ENCODE data around the gene XYLT2.
"Not testable (repeated sequence)": the region's sequence is repeated elsewhere in the genome, so short reads cannot be mapped to it uniquely, and the experiment has no call there.

Gene XYLT2

GRCh38 chr17:50397111-50397918 lies 51.4 kb downstream of the XYLT2 start, which contains the start of gene LRRC59:
TSS of gene LRRC59 (minus strand) at chr17:50397523. CDS start at chr17:50397317, 206 bp downstream.
- DNase-seq: peak; percentile 87 to 93 (median 90)

GRCh38 chr17:50397919-50398285 lies 52.0 kb downstream of the XYLT2 start:
- DNase-seq: no peak

GRCh38 chr17:50398672-50399071 lies 52.7 kb downstream of the XYLT2 start:
- not testable (repeated sequence) for DNase-seq

- not testable (repeated sequence) for DNase-seq
Observed at GRCh38 chr17:50399591-50399990, 53.7 kb downstream of the XYLT2 start.

GRCh38 chr17:50405351-50405750 lies 59.4 kb downstream of the XYLT2 start:
- DNase-seq: not testable (repeated sequence)

GRCh38 chr17:50406578-50406977 lies 60.7 kb downstream of the XYLT2 start:
- DNase-seq: no peak

- DNase-seq: no peak
Observed at GRCh38 chr17:50407921-50408320, 62.0 kb downstream of the XYLT2 start.

Measured in T-helper 2 cell (primary cell).